Stomach (tissue), 9 donors: ENCODE measurements around the gene HTR3D. TPM values are rescaled to one million over a fixed set of nuclear protein-coding genes. Genes with fewer than 3 reads are reported as not detected.
"Not testable (repeated sequence)": the region's sequence is repeated elsewhere in the genome, so short reads cannot be mapped to it uniquely, and the experiment has no call there.

Experiments
- DNase-seq, 2 donors: peaks; one replicate each; pipeline versions ENCODE4 v3.0.0 to v3.0.0-alpha.2; 2013 to 2019
- H3K27ac ChIP-seq, 5 donors: fragments of 200-600 bp in 4 of 5; sonication (generic) in 4 of 5; one replicate each; pipeline ENCODE4 v1.5.1; 2013 to 2019; ENCODE audit warnings: mild to moderate bottlenecking in 1 of 5, moderate library complexity in 1 of 5
- H3K27me3 ChIP-seq, 3 donors: fragments of 200-600 bp; sonication (generic); one replicate each; pipeline ENCODE4 v1.5.1; 2017 to 2019; ENCODE audit warnings: mixed run types in 1 of 3
- H3K36me3 ChIP-seq, 4 donors: fragments of 200-600 bp; sonication (generic); 1 replicate in 3 of 4; 2 replicates in 1 of 4; pipeline ENCODE4 v1.5.1; 2016 to 2019
- H3K4me1 ChIP-seq, 4 donors: fragments of 200-600 bp; sonication (generic); one replicate each; pipeline ENCODE4 v1.5.1; 2016 to 2019
- H3K4me3 ChIP-seq, 4 donors: fragments of 200-600 bp; sonication (generic) in 3 of 4; one replicate each; pipeline ENCODE4 v1.5.1; 2016 to 2019; ENCODE audit warnings: mild to moderate bottlenecking in 1 of 4
- H3K9me3 ChIP-seq, 4 donors: fragments of 200-600 bp; sonication (generic); one replicate each; pipeline ENCODE4 v1.5.1; 2016 to 2019
- EP300 ChIP-seq: sonication (generic); formaldehyde crosslinking; IDR thresholded peaks from one replicate; pipeline ENCODE4 v1.6.1; 2017; ENCODE audit warnings: antibody characterized with exemption
- POLR2A ChIP-seq, 4 donors: fragments of 450-650 bp; IDR thresholded peaks; one replicate each; pipeline ENCODE4 v1.6.1; 2016; ENCODE audit warnings: antibody characterized with exemption in 4 of 4, control low read depth in 2 of 4, mild to moderate bottlenecking in 1 of 4, moderate library complexity in 1 of 4
- POLR2AphosphoS5 ChIP-seq, 3 donors: sonication (generic); formaldehyde crosslinking; IDR thresholded peaks; one replicate each; pipeline ENCODE4 v1.6.1; 2016; ENCODE audit warnings: antibody characterized with exemption in 3 of 3
- WGBS, 5 donors: extraction: QIAGEN DNeasy Blood & Tissue Kit in 3 of 5; methylation state at CpG; one replicate each; pipeline versions ENCODE4 v1.1.5 to v1.1.7; 2013 to 2018; 5-methylcytosine and 5-hydroxymethylcytosine counted together
- intact Hi-C: fragments of 100-400 bp; cut with DNase I; formaldehyde crosslinking; loops from one replicate; pipeline ENCODE4 v1.15.1; 2023; ENCODE audit warnings: low total_unique reads
- polyA plus RNA-seq, 3 donors: library from polyadenylated mRNA; stranded (reverse); fragments of 200-250 nt; gene quantifications; one replicate each; pipeline ENCODE4 v1.2.3, GENCODE V29; 2013
- total RNA-seq, 5 donors: library from RNA; depleted of rRNA; stranded (reverse); fragments of >200 nt; gene quantifications; one replicate each; pipeline versions ENCODE4 v1.1.0 to v1.2.3, GENCODE V29; 2014 to 2016
- TF ChIP-seq, protein P1 (sequence below), 7 experiments: fragments of 450-650 bp in 4 of 7; fragments of 200-600 bp in 3 of 7; sonication (generic) in 3 of 7; IDR thresholded peaks; one replicate each; pipeline ENCODE4 v1.5.1; 2016 to 2019; ENCODE audit warnings: antibody characterized with exemption in 7 of 7, control low read depth in 2 of 7, mild to moderate bottlenecking in 1 of 7
- donor health status: healthy with polysubstance abuse.
- donor health status: Bipolar disorder and iron deficiency.
- donor health status: healthy.

Gene HTR3D
- total and polyA plus RNA-seq, 8 donors = not detected

- DNase-seq = no peak
- WGBS, 5 donors = 89 to 96% (median 94%) methylated on average over 10 to 11 of the region's 11 CpGs
- no peak for TF ChIP-seq EP300
- no peak for TF ChIP-seq POLR2AphosphoS5 (IDR thresholded peaks at IDR 0.05)
- no peak for TF ChIP-seq POLR2A (IDR thresholded peaks at IDR 0.05)
- TF ChIP-seq, protein P1, sequence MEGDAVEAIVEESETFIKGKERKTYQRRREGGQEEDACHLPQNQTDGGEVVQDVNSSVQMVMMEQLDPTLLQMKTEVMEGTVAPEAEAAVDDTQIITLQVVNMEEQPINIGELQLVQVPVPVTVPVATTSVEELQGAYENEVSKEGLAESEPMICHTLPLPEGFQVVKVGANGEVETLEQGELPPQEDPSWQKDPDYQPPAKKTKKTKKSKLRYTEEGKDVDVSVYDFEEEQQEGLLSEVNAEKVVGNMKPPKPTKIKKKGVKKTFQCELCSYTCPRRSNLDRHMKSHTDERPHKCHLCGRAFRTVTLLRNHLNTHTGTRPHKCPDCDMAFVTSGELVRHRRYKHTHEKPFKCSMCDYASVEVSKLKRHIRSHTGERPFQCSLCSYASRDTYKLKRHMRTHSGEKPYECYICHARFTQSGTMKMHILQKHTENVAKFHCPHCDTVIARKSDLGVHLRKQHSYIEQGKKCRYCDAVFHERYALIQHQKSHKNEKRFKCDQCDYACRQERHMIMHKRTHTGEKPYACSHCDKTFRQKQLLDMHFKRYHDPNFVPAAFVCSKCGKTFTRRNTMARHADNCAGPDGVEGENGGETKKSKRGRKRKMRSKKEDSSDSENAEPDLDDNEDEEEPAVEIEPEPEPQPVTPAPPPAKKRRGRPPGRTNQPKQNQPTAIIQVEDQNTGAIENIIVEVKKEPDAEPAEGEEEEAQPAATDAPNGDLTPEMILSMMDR (IDR thresholded peaks at IDR 0.05) = no peak
- peaks cover 6 to 50% (median 23%) of the 10 kb centered on the region in 4 donors for H3K4me1 ChIP-seq
- no peak overlapping the region for H3K4me3 ChIP-seq
- H3K27ac ChIP-seq = no peak overlapping the region
- intact Hi-C loops = no loop called here
- H3K9me3 ChIP-seq = no peaks in the 10 kb centered on the region
- no peaks in the 10 kb centered on the region for H3K27me3 ChIP-seq
- peaks cover 0 to 23% (median 11%) of the 10 kb centered on the region in 4 donors for H3K36me3 ChIP-seq
These were observed 29.1 kb upstream of the HTR3D start for GRCh38 chr3:184002469-184002868.

- WGBS, 5 donors = 73 to 76% (median 73%) methylated on average over 5 of the region's 5 CpGs
- no peak for TF ChIP-seq POLR2A (IDR thresholded peaks at IDR 0.05)
- intact Hi-C loops = no loop called here
These were observed 28.2 kb upstream of the HTR3D start for GRCh38 chr3:184003187-184003967.

GRCh38 chr3:184004476-184004875, 27.1 kb upstream of the HTR3D start:
- Histone ChIP-seq H3K9me3 (no peaks in the 10 kb centered on the region), H3K27ac (peak overlapping the region in 3 of 5 donors; percentile 7 to 69 (median 40)), H3K4me3 (no peak overlapping the region), H3K36me3 (peaks cover 0 to 39% (median 20%) of the 10 kb centered on the region in 4 donors), H3K4me1 (peaks cover 6 to 65% (median 29%) of the 10 kb centered on the region in 4 donors), H3K27me3 (no peaks in the 10 kb centered on the region)
- DNase-seq = no peak
- intact Hi-C loops = no loop called here
- TF ChIP-seq EP300 (no peak), POLR2A (IDR thresholded peaks at IDR 0.05) (no peak), POLR2AphosphoS5 (IDR thresholded peaks at IDR 0.05) (no peak)
- TF ChIP-seq, protein P1 (IDR thresholded peaks at IDR 0.05) = no peak
- 60 to 78% (median 61%) methylated on average over 2 of the region's 2 CpGs for WGBS, 5 donors

More at GRCh38 chr3:184003187-184003967, 28.2 kb upstream of the HTR3D start:
- Histone ChIP-seq H3K36me3 (peaks cover 0 to 28% (median 12%) of the 10 kb centered on the region in 4 donors), H3K4me3 (no peak overlapping the region), H3K9me3 (no peaks in the 10 kb centered on the region), H3K27ac (peak overlapping the region in 1 of 5 donors; percentile 40), H3K27me3 (no peaks in the 10 kb centered on the region), H3K4me1 (peaks cover 6 to 59% (median 28%) of the 10 kb centered on the region in 4 donors)
- no peak for DNase-seq

DNA sequence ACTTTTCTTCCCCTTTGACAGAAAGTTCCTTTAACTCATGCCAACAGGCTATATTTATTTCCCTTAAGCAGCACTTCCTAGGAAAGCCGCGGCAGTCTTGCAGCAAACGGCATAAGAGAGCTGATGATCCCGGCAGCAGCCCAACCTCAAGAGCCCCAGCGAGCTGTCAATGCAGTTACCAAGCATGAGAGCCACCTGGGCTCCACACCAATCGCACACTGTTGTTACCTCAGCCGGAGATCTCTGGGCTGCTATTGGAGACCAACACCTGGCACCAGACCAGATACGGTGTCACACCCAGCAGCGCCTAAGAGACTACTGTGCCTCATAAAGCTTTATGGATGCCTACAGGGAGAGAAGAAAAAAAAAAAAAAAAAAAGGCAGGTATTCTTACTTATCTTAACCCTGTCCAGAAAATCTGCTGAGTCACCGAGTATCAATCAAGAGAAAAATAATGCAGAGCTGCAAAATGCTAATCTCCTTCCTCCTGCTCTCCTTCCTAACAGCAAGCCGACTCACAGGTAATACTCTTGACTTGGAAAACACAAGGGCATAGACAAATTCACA, 25.5 kb upstream of the HTR3D start:
- Histone ChIP-seq H3K27ac (peak overlapping the region; percentile 54 to 89 (median 75)), H3K27me3 (no peaks in the 10 kb centered on the region), H3K4me3 (peak overlapping the region in 2 of 4 donors; percentile 3 to 19), H3K4me1 (peaks cover 6 to 66% (median 30%) of the 10 kb centered on the region in 4 donors), H3K36me3 (peaks cover 0 to 36% (median 23%) of the 10 kb centered on the region in 4 donors), H3K9me3 (no peaks in the 10 kb centered on the region)
- WGBS, 5 donors = 15 to 29% (median 21%) methylated on average over 11 of the region's 11 CpGs
- DNase-seq = peak; percentile 90 to 91
- peak in 2 of 3 donors; percentile 33 to 46 for TF ChIP-seq POLR2AphosphoS5 (IDR thresholded peaks at IDR 0.05)
- TF ChIP-seq, protein P1 (IDR thresholded peaks at IDR 0.05) = no peak
- intact Hi-C loops = no loop called here

- H3K4me3 ChIP-seq, H3K27me3 ChIP-seq, H3K9me3 ChIP-seq, intact Hi-C loops, DNase-seq: not testable (repeated sequence)
- Histone ChIP-seq H3K36me3 (peaks cover 3 to 41% (median 33%) of the 10 kb centered on the region in 4 donors), H3K4me1 (peaks cover 6 to 71% (median 32%) of the 10 kb centered on the region in 4 donors), H3K27ac (peak overlapping the region; percentile 54 to 81 (median 69))
- WGBS, 5 donors = 62 to 77% (median 64%) methylated on average over 11 of the region's 11 CpGs
These were observed 24.3 kb upstream of the HTR3D start for GRCh38 chr3:184007143-184007813.
